ENCODE measurements around the gene RPL4.

GRCh38 chr15:66497502-66498455 is 6.9 kb downstream of the RPL4 start, which contains the start of gene SNAPC5:
- peak; percentile 29 to 66 for TF ChIP-seq POLR2A (IDR thresholded peaks at IDR 0.05)
- peak; percentile 97 to 99 (median 98) for TF ChIP-seq CTCF (IDR thresholded peaks at IDR 0.05)
